HepG2 (cell line): ENCODE results near the gene SMAD7. TPM values are rescaled to one million over a fixed set of nuclear protein-coding genes. Genes with fewer than 3 reads are reported as not detected.

Experiments
- ATF7 ChIP-seq, 2 experiments: fragments of 450-650 bp in 1 of 2; sonication (generic) in 1 of 2; formaldehyde crosslinking in 1 of 2; IDR thresholded peaks; 2 replicates each; pipeline versions ENCODE4 v1.4.0 to v1.6.1; 2016 to 2020; ENCODE audit warnings: antibody characterized with exemption in 1 of 2, mild to moderate bottlenecking in 1 of 2, missing genetic modification reagents in 1 of 2
- BRCA1 ChIP-seq: sonication (generic); formaldehyde crosslinking; IDR thresholded peaks from 2 replicates; pipeline ENCODE4 v1.4.0; 2020; ENCODE audit warnings: missing genetic modification reagents
- EHMT2 ChIP-seq: fragments of 200-600 bp; sonication (generic); IDR thresholded peaks from 2 replicates; pipeline ENCODE4 v1.7.0; 2017; ENCODE audit warnings: antibody characterized with exemption, low read depth, low read length, borderline replicate concordance
- JUND ChIP-seq: sonication (generic); formaldehyde crosslinking; IDR thresholded peaks from 2 replicates; pipeline ENCODE4 v1.8.0; 2022; ENCODE audit warnings: mild to moderate bottlenecking, missing genetic modification reagents
- KAT2B ChIP-seq: fragments of 150-350 bp; IDR thresholded peaks from 2 replicates; pipeline ENCODE4 v1.6.1; 2014; ENCODE audit warnings: low read depth, low read length, borderline replicate concordance
- KMT2B ChIP-seq: IDR thresholded peaks from 2 replicates; pipeline ENCODE4 v1.6.1; 2016; ENCODE audit warnings: missing genetic modification reagents, missing compliant biosample characterization
- MLLT10 ChIP-seq: sonication (generic); formaldehyde crosslinking; IDR thresholded peaks from 2 replicates; pipeline ENCODE4 v1.4.0; 2020; ENCODE audit warnings: missing genetic modification reagents
- NFE2L2 ChIP-seq: fragments of 150-350 bp; IDR thresholded peaks from 2 replicates; pipeline ENCODE4 v1.6.1; 2014; ENCODE audit warnings: low read length
- PLRG1 ChIP-seq: fragments of 450-650 bp; conservative IDR thresholded peaks from 2 replicates; pipeline ENCODE4 v1.6.1; 2016
- POGZ ChIP-seq: sonication (generic); formaldehyde crosslinking; IDR thresholded peaks from 2 replicates; pipeline ENCODE4 v1.4.0; 2020; ENCODE audit warnings: mild to moderate bottlenecking, missing genetic modification reagents
- RNF219 ChIP-seq: sonication (generic); formaldehyde crosslinking; IDR thresholded peaks from 2 replicates; pipeline ENCODE4 v1.5.0; 2020; ENCODE audit warnings: mild to moderate bottlenecking, missing genetic modification reagents
- SAFB2 ChIP-seq: sonication (generic); formaldehyde crosslinking; IDR thresholded peaks from 2 replicates; pipeline ENCODE4 v1.5.1; 2020; ENCODE audit warnings: missing genetic modification reagents, low read depth, mild to moderate bottlenecking, borderline replicate concordance
- SAP130 ChIP-seq: IDR thresholded peaks from 2 replicates; pipeline ENCODE4 v1.6.1; 2016; ENCODE audit warnings: low read depth
- SNRNP70 ChIP-seq: fragments of 200-400 bp; formaldehyde crosslinking; IDR thresholded peaks from 2 replicates; pipeline ENCODE4 v1.6.1; 2017; ENCODE audit warnings: mild to moderate bottlenecking, low read depth, low read length, moderate library complexity
- SP1 ChIP-seq, 2 experiments: fragments of 450-650 bp in 1 of 2; sonication (generic) in 1 of 2; formaldehyde crosslinking in 1 of 2; IDR thresholded peaks; 2 replicates each; pipeline versions ENCODE4 v1.4.0 to v1.6.1; 2016 to 2020; ENCODE audit warnings: missing genetic modification reagents in 1 of 2
- SP140L ChIP-seq: sonication (generic); formaldehyde crosslinking; IDR thresholded peaks from 2 replicates; pipeline ENCODE4 v1.4.0; 2020; ENCODE audit warnings: missing genetic modification reagents, borderline replicate concordance
- TGIF2 ChIP-seq: IDR thresholded peaks from 2 replicates; pipeline ENCODE4 v1.6.1; 2016; ENCODE audit warnings: control low read depth, missing compliant biosample characterization
- TMF1 ChIP-seq: sonication (generic); formaldehyde crosslinking; IDR thresholded peaks from 2 replicates; pipeline ENCODE4 v1.8.1; 2022; ENCODE audit warnings: low read depth, missing genetic modification reagents
- WIZ ChIP-seq: sonication (generic); formaldehyde crosslinking; IDR thresholded peaks from 2 replicates; pipeline ENCODE4 v1.5.1; 2020; ENCODE audit warnings: mild to moderate bottlenecking, missing genetic modification reagents
- ZBTB21 ChIP-seq: sonication (generic); formaldehyde crosslinking; IDR thresholded peaks from 2 replicates; pipeline ENCODE4 v1.4.0; 2020; ENCODE audit warnings: missing genetic modification reagents
- ZNF180 ChIP-seq: sonication (generic); formaldehyde crosslinking; IDR thresholded peaks from 2 replicates; pipeline ENCODE4 v1.4.0; 2020; ENCODE audit warnings: low read depth, missing genetic modification reagents, borderline replicate concordance
- ZSCAN31 ChIP-seq: sonication (generic); formaldehyde crosslinking; IDR thresholded peaks from 2 replicates; pipeline ENCODE4 v1.5.0; 2020; ENCODE audit warnings: low read depth, mild to moderate bottlenecking, missing genetic modification reagents
- polyA plus RNA-seq, 8 experiments: library from polyadenylated mRNA; depleted of rRNA in 3 of 8; stranded (reverse) in 7 of 8; unstranded in 1 of 8; fragments of >200 nt; fragmentation: Illumina TruSeq in 4 of 8; extraction: Trizol in 4 of 8; gene quantifications; 2 replicates each; pipeline versions ENCODE4 v1.2.1 to v1.2.3, GENCODE V29; 2011 to 2016; ENCODE audit warnings: low read depth in 4 of 8, missing spikeins in 1 of 8, mixed read lengths in 1 of 8; ENCODE audit not compliant: insufficient read depth in 1 of 8
- total RNA-seq, 5 experiments: library from RNA; depleted of rRNA; stranded (reverse); fragments of >200 nt; fragmentation: Illumina TruSeq; extraction: Trizol; gene quantifications; 2 replicates each; pipeline ENCODE4 v1.2.3, GENCODE V29; 2016; ENCODE audit warnings: low read depth in 1 of 5
- TF ChIP-seq, protein P1 (sequence below): sonication (generic); formaldehyde crosslinking; IDR thresholded peaks from 2 replicates; pipeline ENCODE4 v1.5.0; 2020; ENCODE audit warnings: mild to moderate bottlenecking, missing genetic modification reagents, borderline replicate concordance
- TF ChIP-seq, protein P2 (sequence below): sonication (generic); formaldehyde crosslinking; IDR thresholded peaks from 2 replicates; pipeline ENCODE4 v1.4.0; 2020; ENCODE audit warnings: missing genetic modification reagents

The SMAD7 gene
- total and polyA plus RNA-seq, 2 of the 13 experiments (the other 11 are each of a cell fraction or from before 2014, with no cell fraction given): 17.4 to 24.7 TPM

DNA sequence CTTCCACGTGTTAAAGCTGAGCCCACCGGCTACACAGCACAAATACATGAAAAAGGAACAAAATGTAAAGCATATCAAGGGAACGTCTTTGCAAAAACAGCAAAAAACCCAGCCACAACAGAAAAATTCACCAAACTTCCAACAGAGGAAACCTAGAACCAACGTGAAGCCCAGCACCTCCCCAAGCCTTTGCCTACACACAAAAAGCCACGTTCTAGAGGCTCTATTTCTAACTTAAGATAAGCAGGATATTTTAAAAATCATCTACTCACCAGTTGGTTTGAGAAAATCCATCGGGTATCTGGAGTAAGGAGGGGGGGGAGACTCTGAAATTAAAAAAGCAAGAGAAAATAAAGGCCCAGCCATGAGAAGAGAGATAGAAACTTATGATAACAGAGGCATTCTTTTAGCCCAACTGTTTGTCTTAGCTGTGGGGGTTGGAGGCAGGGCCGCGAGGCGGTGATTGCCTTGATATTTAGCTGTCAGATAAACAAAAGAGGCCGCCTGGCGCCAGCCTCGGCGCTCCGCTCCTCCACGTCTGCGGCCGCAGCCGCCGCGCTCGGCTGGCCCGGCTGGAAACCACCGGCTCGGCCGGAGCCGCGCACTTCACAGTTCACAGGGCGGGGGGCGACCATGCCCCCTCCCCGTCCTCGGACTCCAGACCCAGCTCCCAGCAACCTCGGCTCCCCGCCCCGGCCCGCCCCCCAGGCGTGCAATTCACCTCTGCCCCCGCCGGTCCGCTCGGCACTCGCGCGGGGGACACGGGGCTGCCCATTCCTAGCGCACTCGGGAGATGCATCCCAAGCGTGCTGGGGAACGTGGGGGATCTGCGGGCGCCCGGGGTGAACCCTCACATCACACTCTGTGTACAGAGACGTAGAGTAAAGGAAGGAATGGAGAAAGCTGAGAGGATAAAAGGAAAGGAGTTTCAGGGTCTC is 2.4 kb downstream of the SMAD7 start (continued):
- peak; percentile 45 for TF ChIP-seq KMT2B
- TF ChIP-seq ZNF180: no peak
- no peak for TF ChIP-seq ATF7 (IDR thresholded peaks at IDR 0.05)
- peak; percentile 60; the same call in 1 of the 2 replicates for TF ChIP-seq ATF7 (CRISPR knock-in tag; IDR thresholded peaks at IDR 0.05)
- no peak for TF ChIP-seq EHMT2
- no peak for TF ChIP-seq SP140L
- TF ChIP-seq PLRG1: no peak
- no peak for TF ChIP-seq NFE2L2
- TF ChIP-seq MLLT10 (CRISPR knock-in tag): no peak
- no peak for TF ChIP-seq BRCA1 (CRISPR knock-in tag)
- no peak for TF ChIP-seq SNRNP70
- no peak for TF ChIP-seq KAT2B
- 0 out of 2 replicates have a peak, but pooled peaks have one; percentile 67 for TF ChIP-seq RNF219
- no peak for TF ChIP-seq SAFB2 (CRISPR knock-in tag)
- TF ChIP-seq ZBTB21: no peak
- TF ChIP-seq TMF1 (CRISPR knock-in tag): peak; percentile 26; the same call in 1 of the 2 replicates
- TF ChIP-seq, protein P1, sequence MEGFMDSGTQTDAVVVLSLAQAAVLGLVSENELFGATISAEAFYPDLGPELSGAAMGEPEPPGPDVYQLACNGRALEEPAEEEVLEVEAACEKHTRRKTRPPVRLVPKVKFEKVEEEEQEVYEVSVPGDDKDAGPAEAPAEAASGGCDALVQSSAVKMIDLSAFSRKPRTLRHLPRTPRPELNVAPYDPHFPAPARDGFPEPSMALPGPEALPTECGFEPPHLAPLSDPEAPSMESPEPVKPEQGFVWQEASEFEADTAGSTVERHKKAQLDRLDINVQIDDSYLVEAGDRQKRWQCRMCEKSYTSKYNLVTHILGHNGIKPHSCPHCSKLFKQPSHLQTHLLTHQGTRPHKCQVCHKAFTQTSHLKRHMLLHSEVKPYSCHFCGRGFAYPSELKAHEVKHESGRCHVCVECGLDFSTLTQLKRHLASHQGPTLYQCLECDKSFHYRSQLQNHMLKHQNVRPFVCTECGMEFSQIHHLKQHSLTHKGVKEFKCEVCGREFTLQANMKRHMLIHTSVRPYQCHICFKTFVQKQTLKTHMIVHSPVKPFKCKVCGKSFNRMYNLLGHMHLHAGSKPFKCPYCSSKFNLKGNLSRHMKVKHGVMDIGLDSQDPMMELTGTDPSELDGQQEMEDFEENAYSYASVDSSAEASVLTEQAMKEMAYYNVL: peak; percentile 19; the same call in 1 of the 2 replicates
- TF ChIP-seq, protein P2, sequence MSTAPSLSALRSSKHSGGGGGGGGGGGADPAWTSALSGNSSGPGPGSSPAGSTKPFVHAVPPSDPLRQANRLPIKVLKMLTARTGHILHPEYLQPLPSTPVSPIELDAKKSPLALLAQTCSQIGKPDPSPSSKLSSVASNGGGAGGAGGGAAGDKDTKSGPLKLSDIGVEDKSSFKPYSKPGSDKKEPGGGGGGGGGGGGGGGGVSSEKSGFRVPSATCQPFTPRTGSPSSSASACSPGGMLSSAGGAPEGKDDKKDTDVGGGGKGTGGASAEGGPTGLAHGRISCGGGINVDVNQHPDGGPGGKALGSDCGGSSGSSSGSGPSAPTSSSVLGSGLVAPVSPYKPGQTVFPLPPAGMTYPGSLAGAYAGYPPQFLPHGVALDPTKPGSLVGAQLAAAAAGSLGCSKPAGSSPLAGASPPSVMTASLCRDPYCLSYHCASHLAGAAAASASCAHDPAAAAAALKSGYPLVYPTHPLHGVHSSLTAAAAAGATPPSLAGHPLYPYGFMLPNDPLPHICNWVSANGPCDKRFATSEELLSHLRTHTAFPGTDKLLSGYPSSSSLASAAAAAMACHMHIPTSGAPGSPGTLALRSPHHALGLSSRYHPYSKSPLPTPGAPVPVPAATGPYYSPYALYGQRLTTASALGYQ (CRISPR knock-in tag): peak; percentile 30; the same call in 1 of the 2 replicates
- peak; percentile 63; the same call in 1 of the 2 replicates for TF ChIP-seq ZSCAN31 (CRISPR knock-in tag)
- TF ChIP-seq WIZ (CRISPR knock-in tag): 0 out of 2 replicates have a peak, but pooled peaks have one; percentile 35
- no peak for TF ChIP-seq SP1 (IDR thresholded peaks at IDR 0.05)
- peak; percentile 33; the same call in 1 of the 2 replicates for TF ChIP-seq SP1 (CRISPR knock-in tag; IDR thresholded peaks at IDR 0.05)
- peak; percentile 86 for TF ChIP-seq SAP130 (CRISPR knock-in tag)
- peak; percentile 70 for TF ChIP-seq TGIF2 (CRISPR knock-in tag)
- no peak for TF ChIP-seq JUND (CRISPR knock-in tag)
- peak; percentile 50; the same call in 1 of the 2 replicates for TF ChIP-seq POGZ (CRISPR knock-in tag)
